Measurements from ENCODE around the gene SPAG6. TPM values are rescaled to one million over a fixed set of nuclear protein-coding genes. Genes with fewer than 3 reads are reported as not detected.

Gene SPAG6
- total RNA-seq, 1 donor from 2014 or later = 0.46 TPM

DNA sequence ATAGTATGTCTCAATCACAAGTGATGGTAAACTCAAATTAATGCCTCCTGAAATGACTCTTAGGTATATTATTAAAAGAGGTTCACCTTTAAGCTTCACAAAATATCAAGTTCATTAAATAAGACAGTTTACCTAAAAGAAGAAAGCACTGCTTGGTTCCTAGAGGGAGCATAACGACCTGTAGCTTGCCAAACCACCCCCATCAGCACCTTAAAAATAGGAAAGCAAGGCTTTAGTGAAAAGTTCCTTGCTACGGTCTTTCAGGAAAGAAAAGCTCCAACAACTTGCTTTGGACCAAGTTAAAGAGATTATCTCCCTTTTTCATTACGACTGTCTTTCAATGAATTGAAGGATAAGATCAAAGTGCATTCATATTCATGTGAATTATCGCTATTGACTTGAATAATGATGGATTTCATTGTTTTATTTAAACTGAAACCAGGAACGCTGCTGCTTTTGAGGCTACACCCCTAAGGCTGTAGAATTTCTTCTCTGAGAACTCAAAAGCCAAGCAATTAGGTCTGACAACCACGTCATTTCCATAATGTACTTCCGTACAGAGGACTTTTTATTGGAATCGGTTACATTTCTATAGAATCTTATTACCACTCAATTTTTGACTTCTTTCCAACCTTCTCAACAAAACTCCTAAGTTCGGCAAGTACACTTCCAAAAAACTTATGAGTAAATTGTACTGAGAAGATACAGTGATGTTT is 7.0 kb upstream of the SPAG6 start:
- DNase-seq (ENCODE audit: low spot score) = no peak
- H3K27me3 Mint-ChIP-seq (ENCODE audit: unreplicated experiment) = peaks cover 21% of the 10 kb centered on the region
- TF ChIP-seq, protein P1, sequence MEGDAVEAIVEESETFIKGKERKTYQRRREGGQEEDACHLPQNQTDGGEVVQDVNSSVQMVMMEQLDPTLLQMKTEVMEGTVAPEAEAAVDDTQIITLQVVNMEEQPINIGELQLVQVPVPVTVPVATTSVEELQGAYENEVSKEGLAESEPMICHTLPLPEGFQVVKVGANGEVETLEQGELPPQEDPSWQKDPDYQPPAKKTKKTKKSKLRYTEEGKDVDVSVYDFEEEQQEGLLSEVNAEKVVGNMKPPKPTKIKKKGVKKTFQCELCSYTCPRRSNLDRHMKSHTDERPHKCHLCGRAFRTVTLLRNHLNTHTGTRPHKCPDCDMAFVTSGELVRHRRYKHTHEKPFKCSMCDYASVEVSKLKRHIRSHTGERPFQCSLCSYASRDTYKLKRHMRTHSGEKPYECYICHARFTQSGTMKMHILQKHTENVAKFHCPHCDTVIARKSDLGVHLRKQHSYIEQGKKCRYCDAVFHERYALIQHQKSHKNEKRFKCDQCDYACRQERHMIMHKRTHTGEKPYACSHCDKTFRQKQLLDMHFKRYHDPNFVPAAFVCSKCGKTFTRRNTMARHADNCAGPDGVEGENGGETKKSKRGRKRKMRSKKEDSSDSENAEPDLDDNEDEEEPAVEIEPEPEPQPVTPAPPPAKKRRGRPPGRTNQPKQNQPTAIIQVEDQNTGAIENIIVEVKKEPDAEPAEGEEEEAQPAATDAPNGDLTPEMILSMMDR (IDR thresholded peaks at IDR 0.05; ENCODE audit: unreplicated experiment) = no peak

DNA sequence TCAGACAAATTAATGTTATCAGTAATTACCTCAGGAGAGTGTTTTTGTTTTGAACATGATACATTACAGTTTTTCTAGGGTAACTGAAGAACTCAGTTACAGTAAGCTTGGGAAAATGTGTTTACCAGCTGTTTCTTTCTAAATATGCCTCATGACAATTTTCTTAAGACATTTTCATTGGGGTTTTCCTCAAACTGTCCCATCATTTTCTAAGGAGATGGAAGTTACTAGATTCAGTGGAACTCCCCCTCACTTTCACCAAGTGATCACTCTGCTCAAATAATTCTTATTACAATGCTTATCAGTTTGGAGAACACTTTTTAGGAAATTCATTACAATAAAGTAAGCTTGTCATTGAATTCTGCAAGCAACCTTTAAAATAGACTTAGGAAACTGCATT is 6.4 kb upstream of the SPAG6 start:
- H3K4me3 Mint-ChIP-seq (ENCODE audit: unreplicated experiment) = no peak overlapping the region
- H3K4me1 Mint-ChIP-seq (ENCODE audit: unreplicated experiment) = peaks cover 2% of the 10 kb centered on the region
- no peak for DNase-seq (ENCODE audit: low spot score)
- H3K27me3 Mint-ChIP-seq (ENCODE audit: unreplicated experiment) = peaks cover 17% of the 10 kb centered on the region
- H3K36me3 Mint-ChIP-seq (ENCODE audit: low read depth, unreplicated experiment) = no peaks in the 10 kb centered on the region
- TF ChIP-seq, protein P1 (IDR thresholded peaks at IDR 0.05; ENCODE audit: unreplicated experiment) = no peak
- no peaks in the 10 kb centered on the region for H3K9me3 Mint-ChIP-seq (ENCODE audit: unreplicated experiment)
- no peak overlapping the region for H3K27ac Mint-ChIP-seq (ENCODE audit: unreplicated experiment)

More for the DNA sequence above, 7.0 kb upstream of the SPAG6 start:
- Mint-ChIP-seq H3K4me1 (ENCODE audit: unreplicated experiment) (peaks cover 6% of the 10 kb centered on the region), H3K27ac (ENCODE audit: unreplicated experiment) (no peak overlapping the region), H3K4me3 (ENCODE audit: unreplicated experiment) (no peak overlapping the region), H3K9me3 (ENCODE audit: unreplicated experiment) (no peaks in the 10 kb centered on the region), H3K36me3 (ENCODE audit: low read depth, unreplicated experiment) (peaks cover 4% of the 10 kb centered on the region)

DNA sequence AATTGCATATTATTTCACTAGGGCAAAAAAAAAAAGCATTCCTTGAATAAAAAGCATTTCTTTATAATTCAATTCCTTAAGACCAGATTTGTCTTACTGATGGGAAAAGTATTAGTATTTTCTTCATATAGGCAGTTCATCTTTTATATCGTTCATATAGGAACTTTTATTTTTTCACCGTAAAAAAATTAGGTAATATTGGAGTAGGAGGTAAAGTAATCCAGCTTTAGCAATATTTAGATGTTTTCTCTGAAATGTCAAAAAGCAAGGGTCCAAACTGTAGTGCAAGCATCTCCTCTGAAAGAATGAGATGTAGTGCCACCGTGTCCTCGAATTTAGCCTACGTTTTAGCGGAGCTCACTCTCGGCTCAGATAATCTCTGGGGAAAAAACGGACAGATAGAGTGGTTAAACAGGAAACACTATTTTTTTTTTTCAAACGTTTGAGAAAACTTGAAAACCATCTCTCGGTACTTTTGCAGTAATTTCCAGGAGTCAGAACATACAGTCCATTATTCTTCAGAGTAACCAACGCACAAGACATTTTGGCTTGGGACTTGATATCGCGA is 5.5 kb upstream of the SPAG6 start:
- H3K36me3 Mint-ChIP-seq (ENCODE audit: low read depth, unreplicated experiment) = no peaks in the 10 kb centered on the region
- TF ChIP-seq, protein P1 (IDR thresholded peaks at IDR 0.05; ENCODE audit: unreplicated experiment) = no peak
- peaks cover 6% of the 10 kb centered on the region for H3K4me1 Mint-ChIP-seq (ENCODE audit: unreplicated experiment)
- peak overlapping the region; percentile 93 for H3K4me3 Mint-ChIP-seq (ENCODE audit: unreplicated experiment)
- H3K27ac Mint-ChIP-seq (ENCODE audit: unreplicated experiment) = peak overlapping the region; percentile 84
- no peaks in the 10 kb centered on the region for H3K9me3 Mint-ChIP-seq (ENCODE audit: unreplicated experiment)
- DNase-seq (ENCODE audit: low spot score) = no peak
- H3K27me3 Mint-ChIP-seq (ENCODE audit: unreplicated experiment) = peaks cover 25% of the 10 kb centered on the region

DNA sequence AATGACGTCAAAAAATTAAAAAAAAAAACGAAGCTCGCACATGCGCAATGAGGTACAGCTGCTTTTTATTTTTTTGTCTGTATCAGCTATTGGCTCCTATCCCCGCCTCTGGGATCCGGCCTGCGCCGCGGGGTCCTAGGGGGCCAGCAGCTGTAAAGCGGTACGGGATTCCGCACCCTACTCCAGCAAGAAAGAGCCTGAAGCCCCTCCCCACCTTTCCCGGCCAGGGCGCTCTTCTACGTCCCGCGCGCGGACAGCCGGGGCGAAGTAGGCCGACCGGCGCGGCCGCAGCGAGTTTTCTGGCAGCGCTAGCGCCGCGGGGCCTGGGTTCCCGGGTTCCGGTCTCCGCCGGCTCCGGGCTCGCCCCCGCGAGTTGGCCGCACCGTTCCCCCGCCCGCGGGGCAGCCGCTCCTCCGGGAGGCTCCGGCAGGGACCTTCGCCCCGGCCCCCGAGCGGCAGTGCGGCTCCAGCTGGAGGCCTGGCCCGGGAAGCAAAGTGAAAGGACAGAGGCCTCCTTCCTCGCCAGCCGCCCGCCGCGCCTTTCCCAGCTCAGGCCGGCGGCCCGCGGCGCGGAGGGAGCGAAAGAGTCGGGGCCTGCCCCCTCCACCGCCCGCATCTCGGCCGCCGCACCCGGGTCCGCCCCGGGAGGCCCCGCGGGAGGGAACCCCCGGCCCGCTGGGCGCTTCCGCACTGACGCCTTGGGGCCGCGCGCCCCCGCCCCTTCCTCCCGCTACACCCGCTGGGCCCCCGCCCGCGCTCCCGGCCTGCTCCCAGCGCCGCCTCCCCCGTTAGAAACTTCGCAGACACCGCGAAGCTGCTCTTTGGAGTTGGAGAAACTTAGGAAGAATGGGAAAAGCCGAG is 4.7 kb upstream of the SPAG6 start:
- TF ChIP-seq, protein P1 (IDR thresholded peaks at IDR 0.05; ENCODE audit: unreplicated experiment) = no peak
- H3K36me3 Mint-ChIP-seq (ENCODE audit: low read depth, unreplicated experiment) = no peaks in the 10 kb centered on the region
- H3K4me3 Mint-ChIP-seq (ENCODE audit: unreplicated experiment) = peak overlapping the region; percentile 93
- peak; percentile 69 for DNase-seq (ENCODE audit: low spot score)
- peaks cover 7% of the 10 kb centered on the region for H3K4me1 Mint-ChIP-seq (ENCODE audit: unreplicated experiment)
- no peaks in the 10 kb centered on the region for H3K9me3 Mint-ChIP-seq (ENCODE audit: unreplicated experiment)
- H3K27ac Mint-ChIP-seq (ENCODE audit: unreplicated experiment) = peak overlapping the region; percentile 84
- H3K27me3 Mint-ChIP-seq (ENCODE audit: unreplicated experiment) = peaks cover 24% of the 10 kb centered on the region

Measured in endothelial cell (in vitro differentiated cells).